Muscle of arm (tissue), 12 donors: ENCODE measurements around the gene BRSK2. TPM values are rescaled to one million over a fixed set of nuclear protein-coding genes. Genes with fewer than 3 reads are reported as not detected.

Experiments
- DNase-seq: peaks from one replicate; pipeline ENCODE4 v3.0.0-alpha.2; 2013
- polyA plus RNA-seq, 12 donors: library from polyadenylated mRNA; unstranded; fragments of 120-200 nt; gene quantifications; one replicate each; pipeline ENCODE4 v1.2.1, GENCODE V29; 2013; ENCODE audit not compliant: insufficient read length in 12 of 12

Gene BRSK2
- polyA plus RNA-seq, 12 donors, result 0.59 to 2.6 (median 1.2) TPM; not detected in 2

GRCh38 chr11:1480555-1481482 lies 91.1 kb downstream of the BRSK2 start:
- no peak for DNase-seq

GRCh38 chr11:1481483-1481825 lies 91.7 kb downstream of the BRSK2 start:
- DNase-seq, result no peak

- DNase-seq, result no peak
These were observed 92.2 kb downstream of the BRSK2 start for GRCh38 chr11:1481861-1482441.

DNA sequence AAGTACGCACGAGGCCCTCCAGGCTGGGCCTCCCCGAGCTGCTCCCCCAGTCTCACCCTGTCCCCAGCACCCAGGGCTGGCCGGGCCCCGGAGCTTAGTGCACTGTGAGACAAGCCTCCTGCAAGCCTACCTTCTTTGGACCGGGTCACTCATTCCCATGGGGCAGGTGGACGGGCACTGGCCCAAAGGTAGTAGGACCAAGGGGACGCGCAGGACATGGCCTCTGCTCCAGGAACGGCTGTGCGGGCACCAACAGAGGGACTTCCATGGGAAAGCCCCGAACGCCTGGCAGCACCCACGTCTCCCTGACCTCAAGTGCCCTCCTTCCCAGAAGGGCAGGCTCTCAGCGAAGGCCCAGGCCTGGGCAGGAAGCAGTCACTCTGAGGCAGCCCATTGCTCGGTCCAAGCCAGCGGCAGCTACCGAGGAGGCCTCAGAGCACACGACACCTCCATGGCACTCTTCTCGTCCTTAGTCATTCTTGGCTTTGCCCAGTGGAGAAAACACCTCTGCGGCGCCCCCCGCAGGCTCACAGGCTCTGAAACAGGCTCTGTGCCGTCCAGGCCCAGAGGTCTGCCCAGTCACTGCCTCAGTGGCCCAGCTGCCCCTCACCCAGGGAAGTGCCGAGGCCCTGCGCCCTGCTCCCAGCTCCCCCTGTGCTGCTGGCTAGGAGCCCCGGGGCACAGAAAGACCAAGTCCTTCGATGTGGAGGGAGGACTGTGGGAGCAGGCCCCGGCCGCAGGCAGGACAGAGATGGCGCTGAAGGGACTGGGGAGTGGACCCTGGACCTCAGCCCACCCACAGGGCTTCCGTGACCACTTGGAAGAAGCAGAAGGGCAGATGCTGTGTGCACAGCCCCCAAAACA lies 93.1 kb downstream of the BRSK2 start:
- DNase-seq, result no peak

- no peak for DNase-seq
These were observed 93.8 kb downstream of the BRSK2 start for GRCh38 chr11:1483445-1483961.

GRCh38 chr11:1484061-1484671 lies 94.4 kb downstream of the BRSK2 start:
- no peak for DNase-seq

DNA sequence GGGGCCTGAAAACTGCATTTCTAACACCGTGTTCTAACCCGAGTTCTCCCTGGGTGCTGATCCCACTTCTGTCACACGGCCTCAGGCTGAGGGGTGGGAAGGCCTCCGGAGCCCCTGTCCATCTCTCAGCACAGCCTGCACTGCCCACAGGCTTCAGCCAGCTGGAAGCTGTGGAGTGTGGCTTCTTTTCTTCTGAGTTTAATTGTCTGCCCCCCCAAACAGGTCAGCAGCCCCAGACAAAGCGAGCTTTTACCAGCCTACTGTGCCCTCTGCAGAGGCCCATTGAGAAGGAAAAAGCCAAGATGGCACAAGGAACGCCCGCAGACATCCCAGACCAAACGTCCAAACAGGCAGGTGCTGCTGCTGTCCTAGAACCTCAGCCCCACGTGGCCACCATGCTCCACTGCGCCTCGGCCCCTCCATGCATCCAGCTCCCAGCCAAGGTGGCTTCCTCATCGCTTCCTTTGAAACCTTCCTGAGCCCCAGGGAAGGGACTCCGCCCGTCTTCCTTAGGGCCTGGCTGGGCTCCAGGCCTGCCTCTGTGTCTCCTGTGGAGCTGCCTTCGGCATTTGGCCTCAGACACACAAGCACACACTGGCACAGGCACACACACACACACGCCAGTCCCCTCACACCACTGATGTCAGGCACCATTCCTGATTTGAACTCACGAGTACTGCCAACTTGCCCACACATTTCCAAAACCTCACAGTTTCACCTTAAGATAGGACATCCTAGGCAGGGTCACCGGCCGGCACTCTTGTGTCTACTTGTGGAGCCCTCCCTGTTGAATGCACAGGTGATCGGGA lies 95.2 kb downstream of the BRSK2 start:
- no peak for DNase-seq

DNA sequence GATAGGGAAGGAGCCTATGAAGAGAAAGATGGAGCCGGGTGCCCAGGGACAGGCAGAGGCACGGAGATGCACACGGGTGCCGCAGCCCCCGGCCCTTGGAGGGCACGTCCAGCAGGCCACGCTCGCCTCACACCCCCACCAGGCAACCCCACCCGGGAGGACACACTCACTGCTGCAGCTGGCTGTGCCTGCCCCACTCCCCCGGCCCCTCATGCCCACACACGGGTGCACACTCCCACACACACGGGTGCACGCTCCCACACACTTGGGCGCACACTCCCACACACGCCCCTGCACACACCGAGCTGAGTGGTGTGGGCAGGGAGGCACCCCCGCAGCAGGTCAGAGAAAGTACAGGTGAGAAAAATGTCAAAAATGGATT lies 95.8 kb downstream of the BRSK2 start:
- no peak for DNase-seq

DNA sequence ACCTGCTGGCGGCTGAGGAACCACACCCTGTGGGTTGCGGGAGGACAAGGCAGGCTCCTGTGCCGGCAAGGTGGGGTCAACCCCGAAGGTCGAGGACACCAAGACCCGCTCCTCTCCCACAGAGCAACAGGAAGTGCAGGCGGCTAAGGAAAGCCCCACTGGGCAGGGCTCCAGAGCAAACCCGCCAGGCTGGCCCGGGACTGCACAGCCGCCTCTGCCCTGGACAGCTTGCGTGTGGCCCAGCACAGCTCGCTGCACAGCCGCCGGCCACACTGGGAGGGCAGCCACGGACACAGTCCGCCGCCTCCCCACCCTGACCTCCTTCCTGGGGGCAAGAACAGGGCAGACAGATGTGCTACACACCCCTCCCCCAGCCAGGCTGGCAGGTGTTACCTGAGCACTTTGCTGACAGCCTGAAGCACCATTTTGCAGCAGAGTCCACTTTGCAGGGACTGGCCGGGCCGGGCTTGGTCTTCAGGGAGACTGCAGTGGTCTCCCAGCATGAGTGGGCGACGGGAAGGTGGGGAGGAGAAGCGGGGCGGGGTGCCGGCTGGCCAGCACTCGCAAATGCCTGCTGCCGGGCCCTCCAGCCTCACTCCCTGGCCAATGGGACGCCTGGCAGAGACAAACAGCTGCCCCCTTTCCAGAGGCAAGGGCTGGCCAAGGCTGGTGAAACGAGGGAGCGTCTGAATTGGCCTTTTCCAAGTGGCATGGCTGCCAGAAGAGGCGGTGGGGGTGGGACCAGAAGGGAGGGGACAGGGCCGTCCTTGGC lies 96.5 kb downstream of the BRSK2 start, which contains the start of gene MOB2:
Gene MOB2, minus strand, starts transcription at position 726 of the 772 bp plus-strand sequence. Its CDS starts 223 bp downstream, at position 503.
- peak; percentile 21 for DNase-seq

GRCh38 chr11:1487091-1487850 lies 97.5 kb downstream of the BRSK2 start:
- DNase-seq, result peak; percentile 10

DNA sequence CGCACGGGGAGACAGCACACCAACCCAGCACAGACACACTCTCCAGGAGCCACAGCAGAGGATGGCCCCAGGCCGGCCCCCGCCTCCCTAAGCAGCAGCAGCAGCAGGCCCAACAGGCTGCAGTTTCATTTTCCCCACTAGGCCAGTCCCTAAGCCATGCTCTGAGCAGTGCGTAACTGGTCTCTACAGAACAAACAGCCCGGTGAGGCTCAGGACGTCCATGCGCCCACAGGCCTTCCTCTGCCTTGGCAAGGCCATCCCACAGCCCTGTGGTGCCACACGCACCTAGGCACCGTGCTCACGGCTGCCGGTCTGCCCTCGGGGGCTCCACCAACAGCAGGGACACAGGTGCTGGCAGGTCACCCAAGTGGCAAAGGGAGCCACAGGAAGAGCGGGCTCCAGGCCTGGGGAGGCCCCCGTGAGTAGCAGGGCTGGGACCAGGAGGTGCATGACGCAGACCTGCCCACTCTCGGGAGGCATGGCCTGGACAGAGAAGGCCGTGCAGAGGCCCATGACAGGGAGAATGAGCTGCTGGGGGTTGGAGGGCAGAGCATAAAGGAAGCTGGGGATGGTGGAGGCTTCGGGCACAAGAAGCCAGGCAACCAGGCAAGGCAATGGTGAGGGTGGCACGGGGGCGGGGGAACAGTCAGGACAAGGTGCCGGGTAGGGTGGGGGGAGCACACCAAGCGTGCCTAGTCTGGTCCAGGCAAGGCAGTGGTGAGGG lies 98.3 kb downstream of the BRSK2 start:
- DNase-seq, result no peak

DNA sequence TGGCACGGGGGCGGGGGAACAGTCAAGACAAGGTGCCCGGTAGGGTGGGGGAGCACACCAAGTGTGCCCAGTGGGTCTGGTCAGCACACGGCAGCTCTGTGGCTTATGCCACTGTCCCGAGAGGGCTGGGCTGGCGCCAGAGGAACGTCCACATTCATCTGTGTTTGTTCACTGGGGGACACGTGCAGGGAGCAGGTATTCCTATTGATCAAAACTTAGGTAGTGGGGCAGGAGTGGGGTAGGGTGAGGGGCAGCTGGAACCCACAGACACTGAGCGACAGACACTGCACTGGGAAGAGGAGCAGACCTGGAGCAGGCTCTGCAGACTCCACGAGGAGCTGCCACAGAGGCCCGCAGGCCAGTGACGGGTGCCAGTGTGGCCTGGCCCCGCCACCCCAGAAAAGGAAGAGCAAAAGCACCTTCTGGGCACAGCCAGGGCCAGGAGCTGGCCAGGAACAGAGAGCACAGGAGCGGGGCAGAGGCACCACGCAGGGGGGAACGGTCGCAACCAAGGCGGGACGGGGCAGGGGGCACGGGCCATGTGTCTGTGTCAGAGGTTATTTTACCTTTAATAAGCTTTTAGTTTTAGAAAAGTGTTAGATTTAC lies 98.9 kb downstream of the BRSK2 start:
- DNase-seq, result no peak

GRCh38 chr11:1490651-1491050 lies 100.9 kb downstream of the BRSK2 start:
- no peak for DNase-seq

- DNase-seq, result no peak
These were observed 101.6 kb downstream of the BRSK2 start for GRCh38 chr11:1491379-1491778.

DNA sequence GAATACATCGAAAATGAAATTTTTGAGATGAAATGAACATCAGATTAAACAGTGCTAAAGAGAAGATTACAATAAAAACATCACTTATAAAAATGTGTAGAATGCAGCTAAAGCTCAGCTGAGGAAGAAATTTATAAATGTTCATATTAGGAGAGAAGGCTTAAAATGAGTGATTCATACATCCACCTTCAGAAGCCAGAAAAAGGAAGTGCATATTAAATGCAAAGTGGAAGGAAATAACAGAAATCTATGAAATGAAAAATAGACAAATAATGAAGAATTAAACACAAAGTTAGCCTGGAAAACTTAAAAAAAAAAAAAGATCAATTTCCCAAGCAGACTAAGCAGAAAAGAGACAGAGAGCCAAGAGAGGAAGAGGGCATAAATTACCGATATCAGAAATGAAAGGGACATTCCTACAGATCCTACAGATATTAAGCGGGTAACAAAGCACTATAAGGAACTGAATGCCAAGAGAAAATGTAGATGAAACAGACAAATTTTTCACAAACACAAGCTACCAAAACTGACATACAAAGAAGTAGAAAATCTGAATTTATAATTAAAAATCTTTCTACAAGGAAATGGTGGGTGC lies 104.0 kb downstream of the BRSK2 start:
- DNase-seq, result no peak

DNA sequence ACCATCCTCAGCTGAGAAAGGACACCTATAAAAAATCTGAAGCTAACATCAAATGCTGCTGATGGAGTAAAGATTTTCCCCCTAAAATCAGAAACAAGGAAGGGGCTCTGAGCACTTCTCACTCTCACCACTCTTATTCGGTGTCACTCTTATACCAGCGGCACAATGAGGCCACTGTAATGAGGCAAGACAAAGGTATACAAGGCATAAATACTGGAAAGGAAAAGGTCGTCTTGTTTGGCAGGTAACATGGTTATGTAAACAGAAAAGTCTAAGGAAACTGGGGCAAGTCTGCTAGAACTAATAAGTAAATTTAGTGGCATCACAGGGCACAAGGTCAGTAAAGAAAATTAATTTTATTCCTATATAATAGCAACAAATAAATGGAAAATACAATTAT lies 104.9 kb downstream of the BRSK2 start:
- no peak for DNase-seq

GRCh38 chr11:1496091-1496760 lies 106.5 kb downstream of the BRSK2 start:
- DNase-seq, result no peak
